Retinal pigment epithelial cell (primary cell): ENCODE measurements around the gene D2HGDH.

ENCODE experiments used
- DNase-seq: peaks from one replicate; pipeline ENCODE4 v3.0.0-alpha.2; 2010; ENCODE audit warnings: low read depth
- H3K4me3 ChIP-seq: 2 replicates; pipeline ENCODE4 v1.5.1; 2011; ENCODE audit warnings: mild to moderate bottlenecking, low read length, control low read depth, moderate library complexity
- CTCF ChIP-seq: conservative IDR thresholded peaks from 2 replicates; pipeline ENCODE4 v1.5.1; 2011; ENCODE audit warnings: low read depth, low read length, control low read depth, inconsistent platforms

The D2HGDH gene

GRCh38 chr2:241746084-241746483, 11.7 kb downstream of the D2HGDH start:
- no peak for DNase-seq
- no peak overlapping the region for H3K4me3 ChIP-seq
- TF ChIP-seq CTCF = no peak

- no peak overlapping the region for H3K4me3 ChIP-seq
- no peak for DNase-seq
- no peak for TF ChIP-seq CTCF
Observed at GRCh38 chr2:241748468-241749256, 14.2 kb downstream of the D2HGDH start.

- TF ChIP-seq CTCF = no peak
- DNase-seq = no peak
- H3K4me3 ChIP-seq = no peak overlapping the region
Observed at GRCh38 chr2:241750076-241750840, 15.8 kb downstream of the D2HGDH start.

GRCh38 chr2:241751152-241751551, 16.7 kb downstream of the D2HGDH start:
- no peak overlapping the region for H3K4me3 ChIP-seq
- no peak for DNase-seq
- TF ChIP-seq CTCF = no peak

- no peak for DNase-seq
- no peak overlapping the region for H3K4me3 ChIP-seq
- no peak for TF ChIP-seq CTCF
Observed at GRCh38 chr2:241751776-241752175, 17.3 kb downstream of the D2HGDH start.

- TF ChIP-seq CTCF = no peak
- DNase-seq = no peak
- H3K4me3 ChIP-seq = no peak overlapping the region
Observed at GRCh38 chr2:241752253-241752652, 17.8 kb downstream of the D2HGDH start.
